Left renal pelvis (tissue), 4 donors: ENCODE results near the gene CANT1. TPM values are rescaled to one million over a fixed set of nuclear protein-coding genes. Genes with fewer than 3 reads are reported as not detected.
"Not testable (repeated sequence)": the region's sequence is repeated elsewhere in the genome, so short reads cannot be mapped to it uniquely, and the experiment has no call there.

Experiments
- DNase-seq, 4 donors: peaks; one replicate each; pipeline ENCODE4 v3.0.0-alpha.2; 2013; ENCODE audit warnings: low read depth in 4 of 4, low spot score in 3 of 4
- polyA plus RNA-seq, 4 donors: library from polyadenylated mRNA; unstranded; fragments of 120-200 nt; gene quantifications; one replicate each; pipeline ENCODE4 v1.2.1, GENCODE V29; 2013; ENCODE audit not compliant: insufficient read length in 4 of 4

The CANT1 gene
- polyA plus RNA-seq, 4 donors, result 40.0 to 55.6 (median 45.9) TPM

DNA sequence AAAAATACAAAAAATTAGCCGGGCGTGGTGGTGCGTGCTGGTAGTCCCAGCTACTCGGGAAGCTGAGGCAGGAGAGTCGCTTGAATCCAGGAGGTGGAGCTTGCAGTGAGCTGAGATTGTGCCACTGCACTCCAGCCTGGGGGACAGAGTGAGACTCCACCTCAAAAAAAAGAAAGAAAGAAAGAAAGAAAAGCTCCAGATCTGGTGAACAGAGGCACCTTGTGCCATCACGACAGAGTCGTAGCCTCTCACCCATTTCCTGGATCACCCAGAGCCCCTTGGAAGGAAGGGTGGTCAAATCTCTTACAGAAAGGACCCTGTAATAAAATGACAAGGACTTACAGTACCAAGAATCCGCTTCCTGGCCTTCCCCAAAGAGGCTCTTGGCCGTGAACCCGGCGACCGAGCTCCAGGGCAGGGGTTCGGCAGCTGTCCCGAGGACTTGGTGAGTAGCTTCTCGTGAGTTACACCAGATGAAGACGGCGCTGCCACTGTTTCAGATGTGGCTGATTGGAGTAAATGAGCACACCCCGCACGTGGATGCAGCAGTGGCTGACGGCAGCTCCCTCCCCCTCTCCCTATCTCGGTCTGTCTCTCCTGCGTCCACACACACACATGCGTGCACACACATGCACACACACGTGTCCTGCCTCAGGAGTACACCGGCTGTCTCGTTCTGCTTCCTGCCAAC is 43.3 kb downstream of the CANT1 start:
- DNase-seq, result no peak

DNA sequence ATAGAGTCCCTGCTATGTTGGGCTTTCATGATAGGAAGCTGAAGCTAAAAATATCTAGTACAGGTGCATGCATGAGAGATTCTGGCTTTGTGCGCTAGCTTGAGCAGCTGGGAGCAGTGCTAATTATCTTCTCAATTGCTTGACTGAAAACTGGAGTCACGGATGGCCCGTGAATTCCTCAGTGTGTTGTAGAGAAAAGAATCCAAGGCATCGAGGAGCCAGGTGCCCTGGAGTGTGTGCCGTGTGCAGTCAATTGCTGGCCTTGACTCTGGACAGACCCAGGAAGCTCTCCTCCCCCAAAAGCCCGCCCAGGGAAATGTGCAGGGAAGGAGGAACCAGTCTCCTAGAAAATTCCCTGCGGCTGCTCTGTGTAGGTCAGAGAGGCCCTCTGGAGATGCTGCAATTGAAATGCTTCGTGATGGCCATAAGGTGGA is 44.1 kb downstream of the CANT1 start:
- no peak for DNase-seq

DNA sequence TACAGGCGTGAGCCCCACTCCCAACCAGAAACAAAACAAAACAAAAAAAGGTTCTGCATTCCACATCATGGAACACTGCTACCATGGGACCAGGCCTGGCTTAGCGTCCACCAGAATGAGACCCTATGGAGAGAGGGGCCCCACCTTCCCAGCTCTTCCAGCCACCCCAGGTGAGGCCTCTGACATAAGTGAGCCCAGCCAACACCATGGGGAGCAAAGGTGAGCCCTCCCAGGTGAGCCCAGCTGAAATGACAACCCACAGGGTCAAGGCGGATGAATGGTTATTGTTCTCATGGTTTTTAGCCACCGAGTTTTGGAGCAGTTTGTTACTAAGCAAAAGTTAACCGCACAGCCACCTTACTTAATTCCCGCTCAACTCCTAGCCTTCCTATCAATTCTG is 46.2 kb downstream of the CANT1 start:
- DNase-seq, result no peak

DNA sequence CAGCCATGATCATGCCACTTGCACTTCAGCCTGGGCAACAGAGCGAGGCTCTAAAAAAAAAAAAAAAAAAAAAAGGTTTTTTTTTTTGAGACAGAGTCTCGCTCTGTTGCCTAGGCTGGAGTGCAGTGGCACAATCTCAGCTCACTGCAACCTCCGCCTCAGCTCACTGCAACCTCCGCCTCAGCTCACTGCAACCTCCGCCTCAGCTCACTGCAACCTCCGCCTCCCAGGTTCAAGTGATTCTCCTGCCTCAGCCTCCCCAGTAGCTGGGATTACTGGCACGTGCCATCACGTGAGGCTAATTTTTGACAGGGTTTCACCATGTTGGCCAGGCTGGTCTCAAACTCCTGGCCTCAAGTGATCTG is 46.6 kb downstream of the CANT1 start:
- DNase-seq, result not testable (repeated sequence)

GRCh38 chr17:78962345-78962983 is 47.1 kb downstream of the CANT1 start:
- DNase-seq, result no peak

DNA sequence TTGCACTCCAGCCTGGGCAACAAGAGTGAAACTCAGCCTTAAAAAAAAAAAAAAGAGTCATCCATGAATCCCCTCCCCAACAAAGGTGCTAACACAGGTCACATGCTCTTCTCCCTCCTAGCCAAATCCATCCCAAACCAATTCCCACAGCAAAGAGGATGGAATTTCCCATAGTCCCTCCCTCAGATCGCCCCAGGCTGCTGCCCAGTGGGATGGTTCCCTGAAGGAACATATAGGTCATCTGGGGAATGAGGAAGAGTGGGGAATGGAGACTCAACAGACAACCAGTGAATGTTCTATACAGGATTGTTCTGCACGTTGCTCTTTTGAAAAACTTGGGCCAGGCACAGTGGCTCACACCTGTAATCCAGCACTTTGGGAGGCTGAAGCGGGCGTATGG is 48.0 kb downstream of the CANT1 start:
- no peak for DNase-seq

- DNase-seq, result no peak
Observed at GRCh38 chr17:78960928-78961327, 48.6 kb downstream of the CANT1 start.

GRCh38 chr17:78959803-78960202 is 49.8 kb downstream of the CANT1 start:
- DNase-seq, result no peak

- DNase-seq, result no peak
Observed at GRCh38 chr17:78958641-78959127, 50.9 kb downstream of the CANT1 start.

- no peak for DNase-seq
Observed at GRCh38 chr17:78957128-78957527, 52.4 kb downstream of the CANT1 start.

GRCh38 chr17:78956254-78956653 is 53.3 kb downstream of the CANT1 start:
- DNase-seq, result no peak

DNA sequence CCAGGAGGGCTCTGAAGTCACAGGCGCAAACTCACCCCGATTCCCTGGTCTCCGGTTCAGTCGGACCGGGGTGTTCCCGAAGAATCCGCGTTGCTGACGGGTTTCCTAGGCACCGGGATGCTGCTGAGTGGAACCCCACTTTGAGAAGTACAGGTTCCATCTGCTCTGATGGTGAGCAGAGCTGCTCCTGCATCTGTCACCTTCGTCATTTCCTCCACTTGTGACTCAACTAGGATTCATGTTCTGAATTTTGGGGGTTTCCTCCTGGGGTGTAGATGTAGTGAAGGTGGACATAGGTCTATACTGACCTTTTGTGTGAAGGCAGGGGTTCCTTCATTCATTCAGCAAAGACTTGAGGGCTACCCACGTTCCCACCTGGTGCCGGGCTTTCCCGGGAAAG is 54.9 kb downstream of the CANT1 start:
- DNase-seq, result no peak

- no peak for DNase-seq
Observed at GRCh38 chr17:78953356-78954350, 55.9 kb downstream of the CANT1 start.

DNA sequence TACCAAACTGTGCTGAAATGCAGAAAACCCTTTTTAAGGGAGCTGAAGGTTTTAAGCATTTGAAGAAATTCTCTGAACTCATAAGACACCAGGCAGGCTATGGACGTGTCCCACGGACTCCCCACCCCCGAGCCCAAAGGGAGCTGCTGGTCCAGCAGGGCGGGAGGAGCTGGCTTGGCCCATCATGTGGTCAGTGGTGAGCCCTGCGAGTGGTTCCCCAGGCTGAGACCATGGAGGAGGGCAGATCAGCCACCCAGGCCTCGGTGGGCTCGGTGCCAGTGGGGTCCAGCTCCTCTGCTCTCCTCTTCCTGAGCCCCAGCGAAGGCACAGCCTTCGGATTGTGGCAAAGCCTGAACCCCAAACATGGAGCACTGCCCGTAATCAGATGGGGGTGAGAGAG is 56.9 kb downstream of the CANT1 start:
- no peak for DNase-seq

GRCh38 chr17:78951967-78952551 is 57.5 kb downstream of the CANT1 start:
- no peak for DNase-seq

GRCh38 chr17:78950870-78951269 is 58.7 kb downstream of the CANT1 start:
- DNase-seq, result no peak

DNA sequence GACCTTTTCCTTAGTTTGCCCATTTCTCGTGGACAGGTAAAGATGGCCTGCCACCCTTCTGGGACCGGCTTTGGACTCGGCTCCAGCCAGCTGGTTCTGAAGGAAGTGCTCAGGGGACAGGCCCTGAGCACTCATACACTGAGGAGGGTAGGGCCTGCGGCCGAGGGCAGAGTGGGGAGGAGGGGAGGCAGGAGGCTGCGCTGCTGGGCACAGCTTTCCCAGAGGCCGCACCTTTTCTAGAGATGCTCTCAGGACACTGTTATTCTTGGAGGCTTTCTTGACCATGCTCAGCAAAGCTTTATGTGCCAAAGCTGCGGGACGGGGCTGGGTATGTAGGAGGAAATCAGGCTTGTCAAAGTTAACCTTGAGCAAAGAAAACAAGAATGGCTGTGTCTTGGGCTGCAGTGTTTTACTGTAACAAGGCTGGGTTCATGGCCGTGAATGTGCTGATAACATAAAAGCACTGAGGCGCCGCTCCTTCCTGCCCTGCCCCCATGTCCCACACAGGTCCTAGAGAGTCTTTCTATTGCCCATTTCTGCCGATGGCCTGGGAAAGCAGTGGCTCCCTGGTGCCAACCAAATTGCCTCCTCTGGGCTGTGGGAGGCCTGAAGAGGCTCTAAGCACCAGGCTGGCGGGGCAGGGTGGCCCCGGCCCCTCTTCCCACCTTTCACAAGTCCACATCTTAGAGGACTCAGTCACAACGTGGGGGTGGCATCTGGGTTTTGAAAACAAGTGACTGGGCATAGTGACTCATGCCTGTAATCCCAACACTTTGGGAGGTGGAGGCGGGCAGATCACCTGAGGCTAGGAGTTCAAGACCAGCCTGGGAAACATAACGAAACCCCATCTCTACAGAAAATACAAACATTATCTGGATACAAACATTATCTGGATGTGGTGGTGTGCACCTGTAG is 62.1 kb downstream of the CANT1 start:
- no peak for DNase-seq

DNA sequence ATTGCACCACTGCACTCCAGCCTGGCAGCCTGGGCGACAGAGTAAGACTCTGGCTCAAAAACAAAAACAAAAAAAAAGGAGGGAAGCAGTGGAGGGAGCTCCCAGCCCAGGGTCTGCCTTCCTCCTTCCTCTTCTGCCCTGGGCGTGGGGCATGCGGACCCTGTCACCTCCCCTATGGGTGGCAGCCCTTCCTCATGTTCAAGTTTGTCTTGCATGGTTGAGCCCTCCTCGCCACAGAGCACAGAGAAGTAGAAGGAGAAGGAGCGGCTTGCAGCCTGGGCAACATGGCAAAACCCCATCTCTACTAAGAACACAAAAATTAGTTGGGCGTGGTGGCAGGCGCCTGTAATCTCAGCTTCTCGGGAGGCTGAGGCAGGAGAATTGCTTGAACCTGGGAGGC is 62.9 kb downstream of the CANT1 start:
- no peak for DNase-seq

GRCh38 chr17:78946131-78946530 is 63.4 kb downstream of the CANT1 start:
- DNase-seq, result no peak

DNA sequence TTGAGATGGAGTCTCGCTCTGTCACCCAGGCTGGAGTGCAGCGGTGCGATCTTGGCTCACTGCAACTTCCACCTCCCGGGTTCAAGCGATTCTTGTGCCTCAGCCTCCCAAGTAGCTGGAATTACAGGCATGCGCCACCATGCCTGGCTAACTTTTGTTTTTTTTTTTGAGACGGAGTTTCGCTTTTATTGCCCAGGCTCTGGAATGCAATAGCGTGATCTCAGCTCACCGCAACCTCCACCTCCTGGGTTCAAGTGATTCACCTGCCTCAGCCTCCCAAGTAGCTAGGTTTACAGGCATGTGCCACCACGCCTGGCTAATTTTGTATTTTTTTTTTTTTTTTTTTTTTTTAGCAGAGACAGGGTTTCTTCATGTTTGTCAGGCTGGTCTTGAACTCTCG is 64.1 kb downstream of the CANT1 start:
- DNase-seq, result not testable (repeated sequence)
